ENCODE results near the gene NTRK1.

Gene NTRK1

GRCh38 chr1:156814571-156815260 is 45.9 kb upstream of the NTRK1 start:
- TF ChIP-seq TSHZ2 (CRISPR knock-in tag; IDR thresholded peaks at IDR 0.05): no peak
- 0 out of 2 replicates have a peak, but pooled peaks have one; percentile 12 for TF ChIP-seq ZNF70 (CRISPR knock-in tag; IDR thresholded peaks at IDR 0.05)
- peak; percentile 37 for ATAC-seq

DNA sequence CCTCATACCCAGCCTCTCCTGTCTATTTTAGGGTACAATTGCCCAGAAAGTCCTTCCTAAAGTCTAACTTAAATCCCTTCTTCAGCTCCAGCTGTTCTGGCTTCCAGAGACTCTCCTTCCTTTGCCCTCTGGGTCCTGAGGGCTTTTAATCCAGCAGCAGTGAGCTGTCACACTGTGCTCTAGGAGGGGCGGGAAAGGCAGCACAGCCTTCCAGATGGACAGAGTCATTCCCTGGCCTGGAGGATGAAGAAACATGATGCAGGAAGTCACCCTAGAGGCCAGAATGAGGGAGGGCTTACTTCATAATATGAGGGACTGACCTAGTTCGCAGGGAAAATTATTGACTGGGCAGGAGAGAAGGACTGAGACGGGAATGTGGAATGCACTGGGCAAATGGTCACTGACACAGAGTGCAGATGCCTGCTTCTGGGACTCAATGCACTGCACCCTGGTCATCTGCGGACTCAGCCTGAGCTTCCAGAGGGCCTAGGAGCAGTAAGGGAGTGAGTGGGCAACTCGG is 45.3 kb upstream of the NTRK1 start:
- TF ChIP-seq ZNF8 (CRISPR knock-in tag; IDR thresholded peaks at IDR 0.05) (no peak), PPARA (CRISPR knock-in tag; IDR thresholded peaks at IDR 0.05; ENCODE audit: borderline replicate concordance) (no peak), TCF4 (CRISPR knock-in tag; IDR thresholded peaks at IDR 0.05; ENCODE audit: borderline replicate concordance) (0 out of 2 replicates have a peak, but pooled peaks have one; percentile 28)
- peak; percentile 79 for ATAC-seq

DNA sequence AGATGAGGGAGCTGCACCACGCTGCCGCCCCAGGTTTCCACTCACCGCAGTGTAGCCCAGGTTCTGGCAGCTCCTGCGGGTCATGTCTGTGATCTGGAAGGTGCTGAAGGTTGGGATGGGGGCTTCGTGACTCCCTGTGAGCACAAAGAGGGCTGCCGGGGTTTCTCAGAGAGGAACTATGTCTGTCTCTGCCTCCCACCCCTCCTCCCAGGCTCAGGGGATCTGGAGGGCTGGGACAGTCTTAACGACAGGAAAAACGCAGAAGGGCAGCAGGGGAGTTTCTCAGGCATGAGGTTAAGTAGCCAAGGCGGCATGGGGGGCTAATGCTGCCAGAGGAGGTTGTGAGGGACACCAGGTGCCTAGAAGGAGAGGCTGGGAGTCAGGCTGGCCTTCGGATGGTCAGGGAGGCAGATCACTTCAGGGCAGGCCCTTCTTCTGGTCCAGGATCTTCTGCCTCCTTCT is 44.7 kb upstream of the NTRK1 start:
- no peak for ATAC-seq
- TF ChIP-seq ZNF70 (CRISPR knock-in tag; IDR thresholded peaks at IDR 0.05) (no peak), POU6F1 (CRISPR knock-in tag; IDR thresholded peaks at IDR 0.05; ENCODE audit: borderline replicate concordance, low read depth) (no peak)
- TF ChIP-seq, protein P1, sequence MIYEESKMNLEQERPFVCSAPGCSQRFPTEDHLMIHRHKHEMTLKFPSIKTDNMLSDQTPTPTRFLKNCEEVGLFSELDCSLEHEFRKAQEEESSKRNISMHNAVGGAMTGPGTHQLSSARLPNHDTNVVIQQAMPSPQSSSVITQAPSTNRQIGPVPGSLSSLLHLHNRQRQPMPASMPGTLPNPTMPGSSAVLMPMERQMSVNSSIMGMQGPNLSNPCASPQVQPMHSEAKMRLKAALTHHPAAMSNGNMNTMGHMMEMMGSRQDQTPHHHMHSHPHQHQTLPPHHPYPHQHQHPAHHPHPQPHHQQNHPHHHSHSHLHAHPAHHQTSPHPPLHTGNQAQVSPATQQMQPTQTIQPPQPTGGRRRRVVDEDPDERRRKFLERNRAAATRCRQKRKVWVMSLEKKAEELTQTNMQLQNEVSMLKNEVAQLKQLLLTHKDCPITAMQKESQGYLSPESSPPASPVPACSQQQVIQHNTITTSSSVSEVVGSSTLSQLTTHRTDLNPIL (CRISPR knock-in tag; IDR thresholded peaks at IDR 0.05; ENCODE audit: low read depth): no peak

- no peak for TF ChIP-seq ZFP3 (CRISPR knock-in tag; IDR thresholded peaks at IDR 0.05)
- no peak for TF ChIP-seq RARB (CRISPR knock-in tag; IDR thresholded peaks at IDR 0.05)
- TF ChIP-seq ESRRG (CRISPR knock-in tag; IDR thresholded peaks at IDR 0.05): no peak
- TF ChIP-seq CSDC2 (CRISPR knock-in tag; IDR thresholded peaks at IDR 0.05): no peak
- no peak for ATAC-seq
Measured at GRCh38 chr1:156816561-156817328, 43.9 kb upstream of the NTRK1 start, which contains the start of gene SH2D2A. Gene SH2D2A (minus strand): TSS chr1:156816848. CDS start chr1:156816708, 140 bp downstream.

GRCh38 chr1:156821801-156822200 is 38.9 kb upstream of the NTRK1 start:
- no peak for ATAC-seq
- TF ChIP-seq SNAI2 (CRISPR knock-in tag; IDR thresholded peaks at IDR 0.05) (no peak), RARB (CRISPR knock-in tag; IDR thresholded peaks at IDR 0.05) (no peak)

DNA sequence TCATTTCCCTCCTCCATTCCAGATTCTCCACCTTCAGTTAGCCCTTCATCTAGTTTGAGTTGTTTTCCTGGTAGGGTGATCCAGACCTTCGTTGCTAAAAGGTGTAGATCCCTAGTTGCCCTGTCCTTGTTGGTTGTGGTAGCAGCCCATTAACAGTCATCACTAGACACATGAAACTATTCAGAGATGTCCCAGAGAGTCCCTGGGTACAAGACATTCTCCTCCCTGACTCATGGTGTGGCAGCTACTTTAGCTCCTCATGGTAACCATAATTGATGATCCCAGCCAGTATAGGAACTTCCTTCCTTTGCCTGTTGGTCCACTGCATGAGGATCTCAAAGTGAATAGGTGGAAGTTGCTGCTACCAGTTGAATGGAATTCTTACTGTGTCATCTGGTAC is 38.0 kb upstream of the NTRK1 start:
- ATAC-seq: no peak
- TF ChIP-seq CSDC2 (CRISPR knock-in tag; IDR thresholded peaks at IDR 0.05) (no peak), GLIS3 (CRISPR knock-in tag; IDR thresholded peaks at IDR 0.05) (no peak), BACH2 (CRISPR knock-in tag; IDR thresholded peaks at IDR 0.05; ENCODE audit: borderline replicate concordance) (no peak), ZFP3 (CRISPR knock-in tag; IDR thresholded peaks at IDR 0.05) (no peak), TCF4 (CRISPR knock-in tag; IDR thresholded peaks at IDR 0.05; ENCODE audit: borderline replicate concordance) (no peak), POU6F1 (CRISPR knock-in tag; IDR thresholded peaks at IDR 0.05; ENCODE audit: borderline replicate concordance, low read depth) (no peak), PPARA (CRISPR knock-in tag; IDR thresholded peaks at IDR 0.05; ENCODE audit: borderline replicate concordance) (no peak), TSHZ2 (CRISPR knock-in tag; IDR thresholded peaks at IDR 0.05) (no peak), ZNF8 (CRISPR knock-in tag; IDR thresholded peaks at IDR 0.05) (no peak)
- TF ChIP-seq, protein P2, sequence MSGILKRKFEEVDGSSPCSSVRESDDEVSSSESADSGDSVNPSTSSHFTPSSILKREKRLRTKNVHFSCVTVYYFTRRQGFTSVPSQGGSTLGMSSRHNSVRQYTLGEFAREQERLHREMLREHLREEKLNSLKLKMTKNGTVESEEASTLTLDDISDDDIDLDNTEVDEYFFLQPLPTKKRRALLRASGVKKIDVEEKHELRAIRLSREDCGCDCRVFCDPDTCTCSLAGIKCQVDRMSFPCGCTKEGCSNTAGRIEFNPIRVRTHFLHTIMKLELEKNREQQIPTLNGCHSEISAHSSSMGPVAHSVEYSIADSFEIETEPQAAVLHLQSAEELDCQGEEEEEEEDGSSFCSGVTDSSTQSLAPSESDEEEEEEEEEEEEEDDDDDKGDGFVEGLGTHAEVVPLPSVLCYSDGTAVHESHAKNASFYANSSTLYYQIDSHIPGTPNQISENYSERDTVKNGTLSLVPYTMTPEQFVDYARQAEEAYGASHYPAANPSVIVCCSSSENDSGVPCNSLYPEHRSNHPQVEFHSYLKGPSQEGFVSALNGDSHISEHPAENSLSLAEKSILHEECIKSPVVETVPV (CRISPR knock-in tag; IDR thresholded peaks at IDR 0.05): no peak
- TF ChIP-seq, protein P1 (CRISPR knock-in tag; IDR thresholded peaks at IDR 0.05; ENCODE audit: low read depth): no peak

Measured in SK-N-SH treated with all-trans-retinoic acid at 6 μM for 48 hours (cell line).